ENCODE measurements around the gene LDAH. TPM values are rescaled to one million over a fixed set of nuclear protein-coding genes. Genes with fewer than 3 reads are reported as not detected.

The LDAH gene
- total and polyA plus RNA-seq, 10 of the 15 experiments (the other 5 are each of a cell fraction or from before 2014, with no cell fraction given), result 17.9 to 44.7 (median 30.0) TPM

DNA sequence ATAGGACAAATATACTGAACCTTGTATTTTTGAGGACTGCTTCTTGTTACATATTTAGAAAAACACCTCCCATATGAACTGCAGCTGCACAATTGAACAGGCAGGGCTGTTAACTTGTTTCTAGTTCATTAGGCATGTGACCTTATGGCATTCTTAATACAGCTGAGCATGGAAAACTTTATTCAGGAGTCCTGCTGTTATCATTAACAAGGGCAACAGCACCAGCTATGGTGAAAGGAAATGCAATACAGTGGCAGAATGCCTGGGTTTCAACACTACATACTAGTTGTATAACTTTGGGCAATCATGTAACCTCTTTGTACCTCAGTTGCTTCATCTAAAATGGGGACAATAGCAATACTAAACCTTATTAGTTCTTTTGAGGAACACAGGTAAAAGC lies 84.1 kb downstream of the LDAH start:
- Histone ChIP-seq H3K4me1 (ENCODE audit: control insufficient read depth, insufficient read depth, low read length) (peaks cover 8% of the 10 kb centered on the region; the same call in 1 of the 2 replicates), H3K9me3 (replicated peaks; ENCODE audit: control insufficient read depth, insufficient read depth, low read length) (no peaks in the 10 kb centered on the region), H3K4me2 (ENCODE audit: control insufficient read depth, insufficient read depth) (no peak overlapping the region), H3K27me3 (replicated peaks in 1 of 2; ENCODE audit: control insufficient read depth in 2 of 2, insufficient read depth in 2 of 2, low read length in 1 of 2) (no peaks in the 10 kb centered on the region), H3K9ac (ENCODE audit: control insufficient read depth, insufficient read depth, low read length) (no peak overlapping the region), H2AFZ (ENCODE audit: control insufficient read depth, low read depth, low read length) (no peak overlapping the region), H3K27ac (ENCODE audit: control insufficient read depth, insufficient read depth) (no peak overlapping the region), H3K36me3 (ENCODE audit: control insufficient read depth in 2 of 2, insufficient read depth in 2 of 2, low read length in 1 of 2) (peaks cover 0 to 7% of the 10 kb centered on the region in 2 experiments; a peak in 2 of 4 replicates), H4K20me1 (ENCODE audit: control insufficient read depth, insufficient read depth) (no peaks in the 10 kb centered on the region), H3K4me3 (no peak overlapping the region), H3K79me2 (ENCODE audit: control insufficient read depth, insufficient read depth, low read length) (no peaks in the 10 kb centered on the region)
- FAIRE-seq (no peak), DNase-seq (ENCODE audit: low read depth, low spot score) (no peak), ATAC-seq (no peak)
- BruUV-seq (replicated peaks), result no TSS peak
- SMC1A ChIA-PET (ENCODE audit: uncharacterized antibody, unreplicated experiment), result interaction anchor here (0.7 to 2.3 kb wide), 2 partner anchors 10 to 15 kb away, joined by 3 to 6 read pairs; no protein-coding TSS in a partner anchor
- RAD21 ChIA-PET (ENCODE audit: unreplicated experiment), result no interaction called here
- CTCF ChIA-PET, result interaction anchor here (0.8 to 1.6 kb wide), 3 partner anchors 9 to 43 kb away, joined by 3 read pairs; no protein-coding TSS in a partner anchor
- POLR2A ChIA-PET, result no interaction called here
- intact Hi-C loops (cut with micrococcal nuclease; ENCODE audit: unreplicated experiment) (no loop called here), in situ Hi-C loops (cut with MboI) (no loop called here)
- no peak for TF ChIP-seq ZNF384 (IDR thresholded peaks at IDR 0.05; ENCODE audit: borderline replicate concordance, low read depth, low read length)
- no peak for TF ChIP-seq HDAC6 (IDR thresholded peaks at IDR 0.05; ENCODE audit: unreplicated experiment)
- TF ChIP-seq IKZF1 (conservative IDR thresholded peaks at IDR 0.05), result no peak
- no peak for TF ChIP-seq ZNF24 (IDR thresholded peaks at IDR 0.05)
- TF ChIP-seq ELK1 (IDR thresholded peaks at IDR 0.05; ENCODE audit: low read depth, low read length), result no peak
- TF ChIP-seq ZNF687 (IDR thresholded peaks at IDR 0.05), result no peak
- no peak for TF ChIP-seq TARDBP (IDR thresholded peaks at IDR 0.05; ENCODE audit: borderline replicate concordance)

Data from GM12878 (cell line).